ENCODE results near the gene VILL.
A peak's percentile ranks its signal among the peaks of the same experiment; 100 is the strongest.

The VILL gene

DNA sequence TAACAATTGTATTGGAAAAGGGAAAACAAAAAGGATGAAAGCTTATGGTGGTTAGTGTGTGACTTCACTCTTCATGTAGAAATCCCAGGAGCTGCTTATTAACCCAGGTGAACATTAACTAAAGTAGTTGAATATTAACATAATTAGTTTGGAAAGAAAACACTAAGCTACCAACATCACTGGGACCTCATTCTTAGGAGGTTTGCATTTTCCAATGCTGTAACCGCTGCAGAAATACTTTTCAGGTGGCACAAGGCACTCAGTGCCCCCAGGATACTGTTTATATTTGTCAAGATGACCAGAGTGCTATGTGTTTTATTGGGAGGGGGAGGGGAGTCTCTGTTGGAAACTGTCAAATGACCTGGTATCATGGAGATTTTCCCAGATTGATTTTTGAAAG, 25.9 kb upstream of the VILL start:
- TF ChIP-seq, protein P1, sequence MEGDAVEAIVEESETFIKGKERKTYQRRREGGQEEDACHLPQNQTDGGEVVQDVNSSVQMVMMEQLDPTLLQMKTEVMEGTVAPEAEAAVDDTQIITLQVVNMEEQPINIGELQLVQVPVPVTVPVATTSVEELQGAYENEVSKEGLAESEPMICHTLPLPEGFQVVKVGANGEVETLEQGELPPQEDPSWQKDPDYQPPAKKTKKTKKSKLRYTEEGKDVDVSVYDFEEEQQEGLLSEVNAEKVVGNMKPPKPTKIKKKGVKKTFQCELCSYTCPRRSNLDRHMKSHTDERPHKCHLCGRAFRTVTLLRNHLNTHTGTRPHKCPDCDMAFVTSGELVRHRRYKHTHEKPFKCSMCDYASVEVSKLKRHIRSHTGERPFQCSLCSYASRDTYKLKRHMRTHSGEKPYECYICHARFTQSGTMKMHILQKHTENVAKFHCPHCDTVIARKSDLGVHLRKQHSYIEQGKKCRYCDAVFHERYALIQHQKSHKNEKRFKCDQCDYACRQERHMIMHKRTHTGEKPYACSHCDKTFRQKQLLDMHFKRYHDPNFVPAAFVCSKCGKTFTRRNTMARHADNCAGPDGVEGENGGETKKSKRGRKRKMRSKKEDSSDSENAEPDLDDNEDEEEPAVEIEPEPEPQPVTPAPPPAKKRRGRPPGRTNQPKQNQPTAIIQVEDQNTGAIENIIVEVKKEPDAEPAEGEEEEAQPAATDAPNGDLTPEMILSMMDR (IDR thresholded peaks at IDR 0.05; ENCODE audit: low read length), result no peak
- TF ChIP-seq EZH2phosphoT487 (IDR thresholded peaks at IDR 0.05; ENCODE audit: low read length), result no peak
- no peak for TF ChIP-seq EZH2 (optimal IDR thresholded peaks at IDR 0.05; ENCODE audit: low read depth, low read length)
- Histone ChIP-seq H3K4me2 (ENCODE audit: low read depth, low read length) (no peak overlapping the region), H3K9ac (ENCODE audit: low read length) (no peak overlapping the region), H4K20me1 (ENCODE audit: insufficient read depth, low read length) (no peaks in the 10 kb centered on the region), H3K27ac (ENCODE audit: low read length) (no peak overlapping the region), H3K4me3 (ENCODE audit: low read length) (no peak overlapping the region), H3F3A (ENCODE audit: insufficient read depth, low read length) (no peaks in the 10 kb centered on the region), H3K9me2 (replicated peaks; ENCODE audit: insufficient read depth, low read length) (no peaks in the 10 kb centered on the region), H3K79me2 (ENCODE audit: low read length) (no peaks in the 10 kb centered on the region), H3K9me3 (replicated peaks; ENCODE audit: insufficient read depth, low read length) (no peaks in the 10 kb centered on the region), H3K36me3 (replicated peaks; ENCODE audit: insufficient read depth, low read length) (no peaks in the 10 kb centered on the region), H2AFZ (ENCODE audit: low read length) (no peak overlapping the region), H3K27me3 (replicated peaks; ENCODE audit: insufficient read depth, low read length) (no peaks in the 10 kb centered on the region), H3K4me1 (ENCODE audit: low read length) (no peaks in the 10 kb centered on the region)
- no peak for DNase-seq

DNA sequence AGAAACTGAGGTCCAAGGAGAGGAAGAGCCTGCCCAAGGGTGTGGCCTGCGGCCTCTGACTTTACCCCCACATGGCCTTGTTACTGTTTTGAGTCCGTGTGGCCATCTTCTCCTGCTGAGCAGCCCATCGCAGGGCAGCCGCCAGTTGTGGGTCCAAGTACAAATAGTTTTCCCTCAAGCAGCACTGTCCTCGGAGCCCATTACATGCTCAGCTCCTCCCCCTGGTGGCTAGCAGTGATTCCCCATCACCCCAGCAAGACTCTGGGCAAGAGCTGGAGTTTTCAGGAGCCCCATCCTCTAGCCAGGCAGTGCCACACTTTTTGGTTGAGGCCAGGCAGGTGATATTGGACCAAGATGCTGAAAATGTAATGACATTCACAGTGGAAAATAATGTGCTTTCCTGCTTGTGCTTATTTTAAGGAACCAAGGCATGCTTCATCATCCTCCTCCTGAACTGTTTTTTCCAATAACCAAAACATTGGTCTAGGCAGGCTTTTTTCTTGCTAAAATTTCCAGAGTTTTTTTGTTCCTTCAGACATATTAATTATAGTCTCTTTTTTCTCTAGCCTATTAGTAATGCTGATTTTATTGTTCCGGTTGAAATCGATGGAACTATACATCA, 23.2 kb upstream of the VILL start:
- Histone ChIP-seq H3K9me3 (replicated peaks; ENCODE audit: insufficient read depth, low read length) (no peaks in the 10 kb centered on the region), H3K4me3 (ENCODE audit: low read length) (no peak overlapping the region), H3K4me1 (ENCODE audit: low read length) (no peaks in the 10 kb centered on the region), H3K9me2 (replicated peaks; ENCODE audit: insufficient read depth, low read length) (no peaks in the 10 kb centered on the region), H3K27me3 (replicated peaks; ENCODE audit: insufficient read depth, low read length) (no peaks in the 10 kb centered on the region), H2AFZ (ENCODE audit: low read length) (no peak overlapping the region), H3K27ac (ENCODE audit: low read length) (no peak overlapping the region), H4K20me1 (ENCODE audit: insufficient read depth, low read length) (no peaks in the 10 kb centered on the region), H3K4me2 (ENCODE audit: low read depth, low read length) (no peak overlapping the region), H3K9ac (ENCODE audit: low read length) (no peak overlapping the region), H3K79me2 (ENCODE audit: low read length) (no peaks in the 10 kb centered on the region), H3F3A (ENCODE audit: insufficient read depth, low read length) (no peaks in the 10 kb centered on the region), H3K36me3 (replicated peaks; ENCODE audit: insufficient read depth, low read length) (no peaks in the 10 kb centered on the region)
- TF ChIP-seq, protein P1 (IDR thresholded peaks at IDR 0.05; ENCODE audit: low read length), result peak; percentile 87
- TF ChIP-seq EZH2 (optimal IDR thresholded peaks at IDR 0.05; ENCODE audit: low read depth, low read length) (no peak), EZH2phosphoT487 (IDR thresholded peaks at IDR 0.05; ENCODE audit: low read length) (no peak)
- DNase-seq, result peak; percentile 65

DNA sequence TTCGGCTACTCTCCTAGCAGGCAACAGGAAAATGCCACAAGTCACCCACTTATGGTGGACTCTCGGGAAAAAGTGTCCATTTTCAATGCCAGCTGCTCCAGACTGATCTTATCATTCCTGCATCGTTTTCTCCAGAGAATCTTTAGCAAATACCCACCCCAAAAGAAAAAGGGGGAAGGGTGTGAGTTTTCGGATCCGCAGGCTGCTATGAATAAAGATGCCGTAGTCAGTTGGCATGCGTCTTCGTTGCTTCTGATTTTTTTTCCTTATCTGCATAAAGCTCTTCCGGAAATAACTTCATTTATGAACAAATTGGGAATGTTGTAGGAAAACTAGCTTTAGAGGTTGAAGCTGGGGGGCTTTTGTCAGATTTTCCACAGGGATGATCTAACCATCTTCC, 22.4 kb upstream of the VILL start:
- no peaks in the 10 kb centered on the region for H3F3A ChIP-seq (ENCODE audit: insufficient read depth, low read length)
- H3K9me2 ChIP-seq (replicated peaks; ENCODE audit: insufficient read depth, low read length), result no peaks in the 10 kb centered on the region
- no peaks in the 10 kb centered on the region for H4K20me1 ChIP-seq (ENCODE audit: insufficient read depth, low read length)
- DNase-seq, result no peak
- H3K4me1 ChIP-seq (ENCODE audit: low read length), result no peaks in the 10 kb centered on the region
- H3K9me3 ChIP-seq (replicated peaks; ENCODE audit: insufficient read depth, low read length), result no peaks in the 10 kb centered on the region
- H3K27me3 ChIP-seq (replicated peaks; ENCODE audit: insufficient read depth, low read length), result no peaks in the 10 kb centered on the region
- H3K36me3 ChIP-seq (replicated peaks; ENCODE audit: insufficient read depth, low read length), result no peaks in the 10 kb centered on the region
- TF ChIP-seq EZH2phosphoT487 (IDR thresholded peaks at IDR 0.05; ENCODE audit: low read length) (no peak), EZH2 (optimal IDR thresholded peaks at IDR 0.05; ENCODE audit: low read depth, low read length) (no peak)
- TF ChIP-seq, protein P1 (IDR thresholded peaks at IDR 0.05; ENCODE audit: low read length), result no peak
- no peak overlapping the region for H3K27ac ChIP-seq (ENCODE audit: low read length)
- no peak overlapping the region for H3K9ac ChIP-seq (ENCODE audit: low read length)
- no peaks in the 10 kb centered on the region for H3K79me2 ChIP-seq (ENCODE audit: low read length)
- H3K4me2 ChIP-seq (ENCODE audit: low read depth, low read length), result no peak overlapping the region
- H3K4me3 ChIP-seq (ENCODE audit: low read length), result no peak overlapping the region
- no peak overlapping the region for H2AFZ ChIP-seq (ENCODE audit: low read length)
